Calu3 (cell line): ENCODE measurements around the gene MAST3. TPM values are rescaled to one million over a fixed set of nuclear protein-coding genes. Genes with fewer than 3 reads are reported as not detected.
A peak's percentile ranks its signal among the peaks of the same experiment; 100 is the strongest.

Experiments used
- BruUV-seq: library from RNA; stranded (reverse); fragments of 400-500 nt; replicated peaks from 2 replicates; lab custom pipeline; 2021; lab: Mats Ljungman, UMichigan
- CTCF ChIA-PET: fragments of 300-600 bp; sonication (Branson Sonifier 250); formaldehyde crosslinking; loops from one replicate; lab custom pipeline; 2022; ENCODE audit warnings: antibody characterized with exemption; lab: Charles Lee
- DNase-seq: peaks from one replicate; pipeline ENCODE4 v3.0.0; 2022
- H3K27ac Mint-ChIP-seq: one replicate; pipeline ENCODE4 v1.8.0; 2022; ENCODE audit warnings: mixed read lengths; ENCODE audit not compliant: unreplicated experiment
- H3K27me3 Mint-ChIP-seq: one replicate; pipeline ENCODE4 v1.8.0; 2022; ENCODE audit warnings: mixed read lengths; ENCODE audit not compliant: unreplicated experiment
- H3K36me3 Mint-ChIP-seq: one replicate; pipeline ENCODE4 v1.8.0; 2022; ENCODE audit warnings: mild to moderate bottlenecking, moderate library complexity, mixed read lengths; ENCODE audit not compliant: insufficient read depth, unreplicated experiment
- H3K4me1 Mint-ChIP-seq: one replicate; pipeline ENCODE4 v1.8.0; 2022; ENCODE audit warnings: mild to moderate bottlenecking, low read depth, mixed read lengths; ENCODE audit not compliant: unreplicated experiment
- H3K4me3 Mint-ChIP-seq: one replicate; pipeline ENCODE4 v1.8.0; 2022; ENCODE audit warnings: mild to moderate bottlenecking, low read depth, moderate library complexity, mixed read lengths; ENCODE audit not compliant: unreplicated experiment
- H3K9me3 Mint-ChIP-seq: one replicate; pipeline ENCODE4 v1.8.0; 2022; ENCODE audit warnings: low read depth, mixed read lengths; ENCODE audit not compliant: unreplicated experiment
- intact Hi-C: fragments of 100-400 bp; cut with micrococcal nuclease; formaldehyde crosslinking; loops from one replicate; pipeline ENCODE4 v1.10.0; 2022; ENCODE audit not compliant: unreplicated experiment
- total RNA-seq: library from RNA; stranded (reverse); gene quantifications from 2 replicates; pipeline ENCODE4 v1.2.3, GENCODE V29; 2022
- TF ChIP-seq, protein P1 (sequence below): fragments of 200-600 bp; IDR thresholded peaks from one replicate; pipeline ENCODE4 v1.8.0; 2022; ENCODE audit warnings: antibody characterized with exemption; ENCODE audit not compliant: unreplicated experiment

The MAST3 gene
- total RNA-seq, 1 experiment from 2014 or later: 5.9 TPM

DNA sequence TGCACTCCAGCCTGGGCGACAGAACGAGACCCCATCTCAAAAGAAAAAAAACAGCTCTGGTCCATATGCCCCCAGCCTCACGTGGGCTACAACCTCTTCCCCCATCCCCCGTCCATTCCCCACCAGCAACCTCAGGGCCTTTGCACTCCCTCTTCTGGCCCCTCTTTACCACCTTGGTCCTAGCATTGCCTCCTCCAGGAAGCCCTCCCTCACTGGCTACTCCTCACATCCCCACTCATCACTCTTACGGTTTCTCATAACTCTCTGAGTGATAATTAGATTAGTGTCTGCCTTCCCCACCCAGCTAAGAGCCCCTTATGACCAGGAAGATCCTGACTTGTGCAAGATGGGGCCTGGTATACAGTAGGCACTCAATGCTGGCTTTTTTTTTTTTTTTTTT is 41.6 kb upstream of the MAST3 start:
- TF ChIP-seq, protein P1, sequence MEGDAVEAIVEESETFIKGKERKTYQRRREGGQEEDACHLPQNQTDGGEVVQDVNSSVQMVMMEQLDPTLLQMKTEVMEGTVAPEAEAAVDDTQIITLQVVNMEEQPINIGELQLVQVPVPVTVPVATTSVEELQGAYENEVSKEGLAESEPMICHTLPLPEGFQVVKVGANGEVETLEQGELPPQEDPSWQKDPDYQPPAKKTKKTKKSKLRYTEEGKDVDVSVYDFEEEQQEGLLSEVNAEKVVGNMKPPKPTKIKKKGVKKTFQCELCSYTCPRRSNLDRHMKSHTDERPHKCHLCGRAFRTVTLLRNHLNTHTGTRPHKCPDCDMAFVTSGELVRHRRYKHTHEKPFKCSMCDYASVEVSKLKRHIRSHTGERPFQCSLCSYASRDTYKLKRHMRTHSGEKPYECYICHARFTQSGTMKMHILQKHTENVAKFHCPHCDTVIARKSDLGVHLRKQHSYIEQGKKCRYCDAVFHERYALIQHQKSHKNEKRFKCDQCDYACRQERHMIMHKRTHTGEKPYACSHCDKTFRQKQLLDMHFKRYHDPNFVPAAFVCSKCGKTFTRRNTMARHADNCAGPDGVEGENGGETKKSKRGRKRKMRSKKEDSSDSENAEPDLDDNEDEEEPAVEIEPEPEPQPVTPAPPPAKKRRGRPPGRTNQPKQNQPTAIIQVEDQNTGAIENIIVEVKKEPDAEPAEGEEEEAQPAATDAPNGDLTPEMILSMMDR: no peak
- Mint-ChIP-seq H3K27ac (no peak overlapping the region), H3K36me3 (no peaks in the 10 kb centered on the region), H3K27me3 (peaks cover 4% of the 10 kb centered on the region), H3K9me3 (no peaks in the 10 kb centered on the region), H3K4me1 (peaks cover 8% of the 10 kb centered on the region), H3K4me3 (no peak overlapping the region)
- DNase-seq: no peak
- CTCF ChIA-PET: no interaction called here
- intact Hi-C loops: no loop called here
- BruUV-seq: no TSS peak

DNA sequence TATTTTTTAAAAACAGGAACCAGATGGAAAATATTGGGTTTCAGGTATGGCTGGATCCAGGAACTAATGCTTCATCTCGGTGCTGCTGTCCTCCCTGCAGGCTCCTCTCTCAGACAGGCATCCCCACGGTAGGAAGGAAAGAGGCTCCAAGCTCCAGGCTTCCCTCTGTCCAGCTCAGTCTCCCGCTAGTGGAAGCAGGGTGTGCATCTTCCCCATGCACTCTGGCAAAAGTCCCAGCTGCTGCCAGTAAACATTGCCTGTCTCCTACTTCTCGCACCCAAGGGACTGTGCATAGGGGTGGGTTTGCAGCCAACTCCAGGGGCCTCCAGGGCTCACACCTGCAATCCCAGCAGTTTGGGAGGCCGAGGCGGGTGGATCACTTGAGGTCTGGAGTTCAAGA is 40.0 kb upstream of the MAST3 start:
- H3K4me3 Mint-ChIP-seq: no peak overlapping the region
- TF ChIP-seq, protein P1: no peak
- intact Hi-C loops: no loop called here
- CTCF ChIA-PET: interaction anchor here (0.6 to 1.2 kb wide), 3 partner anchors 50 to 1111 kb away, joined by 3 read pairs; partner anchors contain the start of gene ARRDC2
- H3K27ac Mint-ChIP-seq: no peak overlapping the region
- peaks cover 8% of the 10 kb centered on the region for H3K4me1 Mint-ChIP-seq
- no TSS peak for BruUV-seq
- no peak for DNase-seq
- H3K36me3 Mint-ChIP-seq: no peaks in the 10 kb centered on the region
- no peaks in the 10 kb centered on the region for H3K9me3 Mint-ChIP-seq
- H3K27me3 Mint-ChIP-seq: no peaks in the 10 kb centered on the region

DNA sequence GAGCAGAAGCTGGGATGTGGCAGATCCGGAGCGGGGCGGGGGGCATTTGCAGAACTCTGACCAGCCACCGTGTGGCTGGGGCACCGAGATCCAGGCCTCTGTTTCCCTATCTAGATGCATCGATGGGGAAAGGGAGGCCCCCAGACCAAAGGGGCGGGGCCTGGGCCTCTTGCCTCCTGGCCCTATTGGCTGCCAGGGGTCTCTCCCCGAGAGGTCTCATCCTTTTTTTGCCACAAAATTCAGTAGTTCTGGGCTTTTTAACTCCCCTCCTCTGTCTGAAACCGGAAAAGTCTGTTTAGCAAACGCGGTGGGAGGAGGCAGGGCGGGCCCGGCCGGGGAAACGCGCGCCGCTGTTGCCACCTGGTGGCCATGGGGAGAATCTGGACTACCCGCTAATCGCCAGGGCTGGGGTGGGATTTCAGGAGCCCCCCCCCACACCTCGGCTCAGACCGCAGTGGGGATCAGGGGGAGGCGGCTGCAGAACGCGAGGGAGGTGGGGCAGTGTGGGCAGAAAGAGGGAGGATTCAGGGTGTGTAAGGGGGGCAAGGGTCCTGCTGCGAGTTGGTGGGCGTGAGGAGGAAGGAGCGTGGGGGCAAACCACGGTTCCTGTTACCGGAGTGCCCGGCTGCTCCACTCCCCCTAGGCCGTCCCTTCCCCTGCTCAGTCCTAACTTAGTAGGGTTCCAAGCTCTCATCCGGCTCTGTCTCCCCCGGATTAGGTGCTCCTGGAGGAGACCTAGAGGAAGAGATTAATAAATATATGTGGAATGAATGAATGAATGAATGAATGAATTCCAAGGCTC is 39.2 kb upstream of the MAST3 start:
- Mint-ChIP-seq H3K27ac (peak overlapping the region; percentile 52), H3K4me3 (no peak overlapping the region)
- CTCF ChIA-PET: interaction anchor here (0.6 to 1.0 kb wide), 2 partner anchors 51 to 1110 kb away, joined by 3 read pairs; partner anchors contain the start of gene ARRDC2

DNA sequence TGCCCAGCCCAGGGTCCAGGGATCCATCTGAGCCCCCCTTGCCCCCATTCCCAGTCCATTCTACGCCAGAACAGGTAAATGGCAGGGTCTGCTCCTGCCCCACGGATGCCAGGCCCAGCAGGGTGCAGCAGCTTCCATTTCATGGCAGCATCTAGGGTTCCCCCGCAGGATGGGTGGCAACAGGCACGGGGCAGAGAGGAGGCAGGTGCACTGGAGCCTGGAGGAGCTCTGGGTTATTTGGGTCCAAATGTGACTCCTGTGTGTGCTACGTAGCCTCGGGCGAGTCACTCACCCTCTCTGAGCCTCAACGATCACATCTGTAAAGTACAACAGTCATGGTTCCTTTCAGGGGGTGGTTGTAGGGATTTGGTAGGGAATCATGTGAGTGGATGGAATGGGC is 38.3 kb upstream of the MAST3 start:
- H3K9me3 Mint-ChIP-seq: no peaks in the 10 kb centered on the region
- TF ChIP-seq, protein P1: no peak
- H3K4me1 Mint-ChIP-seq: peaks cover 8% of the 10 kb centered on the region
- intact Hi-C loops: no loop called here
- no TSS peak for BruUV-seq
- no peak overlapping the region for H3K4me3 Mint-ChIP-seq
- DNase-seq: no peak
- CTCF ChIA-PET: no interaction called here
- H3K27ac Mint-ChIP-seq: no peak overlapping the region
- H3K36me3 Mint-ChIP-seq: no peaks in the 10 kb centered on the region
- no peaks in the 10 kb centered on the region for H3K27me3 Mint-ChIP-seq

More for the DNA sequence above, 39.2 kb upstream of the MAST3 start:
- no peaks in the 10 kb centered on the region for H3K27me3 Mint-ChIP-seq
- BruUV-seq: no TSS peak
- H3K36me3 Mint-ChIP-seq: no peaks in the 10 kb centered on the region
- intact Hi-C loops: loop anchor here (1.0 kb wide), 1 partner anchor 51 kb away; no protein-coding TSS in a partner anchor
- peak; percentile 79 for DNase-seq
- H3K4me1 Mint-ChIP-seq: peaks cover 8% of the 10 kb centered on the region
- TF ChIP-seq, protein P1: peak; percentile 87
- H3K9me3 Mint-ChIP-seq: no peaks in the 10 kb centered on the region
